CD4-positive, alpha-beta T cell treated with Interferon gamma for 1 hour (primary cell): ENCODE results near the gene GSG1L.
A peak's percentile ranks its signal among the peaks of the same experiment; 100 is the strongest.
"Not testable (repeated sequence)": the region's sequence is repeated elsewhere in the genome, so short reads cannot be mapped to it uniquely, and the experiment has no call there.

Experiments
- DNase-seq: peaks from one replicate; pipeline ENCODE4 v3.0.0-alpha.2; 2020

The GSG1L gene

DNA sequence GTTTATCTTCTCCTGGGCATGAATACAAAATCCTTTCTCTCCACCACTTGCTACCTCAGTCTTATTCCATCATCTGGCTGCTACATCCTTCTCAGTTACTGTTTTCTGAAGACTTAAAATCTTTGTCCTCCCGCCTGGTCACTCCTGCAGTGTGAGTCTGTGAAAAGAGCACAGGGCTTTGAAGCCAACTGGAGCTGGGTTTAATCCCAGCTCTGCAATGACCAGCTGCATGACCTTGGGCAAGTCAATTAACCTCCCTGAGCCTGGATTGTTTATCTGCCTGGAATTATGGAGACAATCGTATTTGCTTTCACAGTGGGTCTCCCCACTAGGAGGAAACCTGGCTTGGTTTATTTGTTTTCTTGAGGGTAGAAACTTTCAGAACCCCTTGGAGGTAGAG lies 183.2 kb downstream of the GSG1L start:
- DNase-seq, result no peak

DNA sequence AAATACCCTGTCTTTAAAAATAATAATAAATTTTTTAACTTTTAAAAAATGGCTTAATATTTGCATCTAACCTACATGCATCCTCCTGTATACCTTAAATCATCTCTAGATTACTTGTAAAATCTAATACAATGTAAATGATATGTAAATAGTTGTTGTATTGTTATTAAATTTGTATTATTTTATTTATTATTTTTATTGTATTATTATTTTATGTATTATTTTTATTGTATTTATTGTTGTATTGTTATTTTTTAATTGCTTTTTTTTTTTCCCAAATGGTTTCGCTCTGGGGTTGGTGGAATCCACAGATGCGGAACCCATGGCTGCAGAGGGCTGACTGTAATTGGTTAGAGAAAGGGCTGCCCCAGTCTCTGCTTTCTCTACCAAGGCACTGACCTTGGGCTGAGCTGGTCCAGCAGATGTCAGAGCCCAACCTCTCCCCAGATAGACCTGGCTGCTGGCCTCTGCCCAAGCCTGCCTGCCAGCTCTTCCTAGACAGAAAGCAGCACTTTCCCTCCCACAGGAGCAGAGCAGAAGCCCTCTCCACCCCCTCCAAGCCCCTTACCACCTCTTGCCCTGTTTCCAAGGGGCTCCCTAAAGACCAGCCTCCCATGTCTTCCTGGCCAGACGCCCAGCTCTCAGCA lies 183.8 kb downstream of the GSG1L start:
- no peak for DNase-seq

DNA sequence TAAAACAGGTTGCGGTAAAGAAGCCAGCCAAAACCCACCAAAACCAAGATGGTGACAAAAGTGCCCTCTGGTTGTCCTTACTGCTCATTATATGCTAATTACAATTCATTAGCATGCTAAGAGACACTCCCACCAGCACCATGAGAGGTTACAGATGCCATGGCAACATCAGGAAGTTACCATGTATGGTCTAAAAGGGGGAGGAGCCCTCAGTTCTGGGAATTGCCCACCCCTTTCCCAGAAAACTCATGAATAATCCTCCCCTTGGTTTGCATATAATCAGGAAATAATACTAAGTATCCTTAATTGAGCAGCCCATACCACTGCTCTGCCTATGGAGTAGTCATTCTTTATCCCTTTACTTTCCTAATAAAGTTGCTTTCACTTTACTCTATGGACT lies 190.9 kb downstream of the GSG1L start:
- DNase-seq, result not testable (repeated sequence)

DNA sequence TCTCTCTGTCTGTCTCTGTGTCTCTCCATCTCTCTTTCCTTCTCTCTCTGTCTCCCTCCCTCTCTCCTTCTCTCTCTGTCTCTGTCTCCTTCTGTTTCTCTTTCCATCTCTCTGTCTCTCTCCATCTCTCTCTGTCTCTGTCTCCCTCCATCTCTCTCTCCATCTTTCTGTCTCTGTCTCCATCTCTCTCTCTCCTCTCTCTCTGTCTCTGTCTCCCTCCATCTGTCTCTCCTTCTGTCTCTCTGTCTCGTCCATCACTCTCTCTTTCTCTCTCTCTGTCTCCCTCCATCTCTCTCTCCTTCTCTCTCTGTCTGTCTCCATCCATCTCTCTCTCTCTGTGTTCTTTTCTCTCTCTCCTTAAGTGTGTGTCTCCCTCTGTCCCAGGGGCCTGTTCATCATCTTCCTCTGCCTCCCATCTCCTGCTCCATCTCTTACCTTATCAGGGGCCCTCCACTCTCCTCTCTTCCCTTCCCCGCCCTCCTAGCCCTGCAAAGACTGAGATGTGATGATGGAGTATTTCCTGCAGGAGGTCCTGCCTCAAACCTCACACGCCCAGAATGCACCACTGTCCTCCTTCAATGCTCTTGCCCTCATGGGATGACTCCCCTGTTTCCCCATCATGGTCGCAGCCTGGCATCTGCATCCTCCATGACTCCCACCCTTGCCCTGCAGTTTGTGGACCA lies 193.3 kb downstream of the GSG1L start:
- no peak for DNase-seq

DNA sequence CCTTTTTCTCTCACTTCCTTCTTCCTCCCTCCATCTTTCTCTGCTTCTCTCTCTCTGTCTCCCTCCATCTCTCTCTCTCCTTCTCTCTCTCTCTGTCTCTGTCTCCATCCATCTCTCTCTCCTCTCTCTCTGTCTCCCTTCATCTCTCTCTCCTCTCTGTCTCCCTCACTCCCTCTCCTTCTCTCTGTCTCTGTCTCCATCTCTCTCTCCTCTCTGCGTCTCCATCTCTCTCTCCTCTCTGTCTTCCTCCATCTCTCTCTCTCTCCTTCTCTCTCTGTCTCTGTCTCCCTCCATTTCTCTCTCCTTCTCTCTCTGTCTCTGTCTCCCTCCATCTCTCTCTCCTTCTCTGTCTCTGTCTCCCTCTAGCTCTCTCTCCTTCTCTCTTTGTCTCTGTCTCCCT lies 194.1 kb downstream of the GSG1L start:
- no peak for DNase-seq

DNA sequence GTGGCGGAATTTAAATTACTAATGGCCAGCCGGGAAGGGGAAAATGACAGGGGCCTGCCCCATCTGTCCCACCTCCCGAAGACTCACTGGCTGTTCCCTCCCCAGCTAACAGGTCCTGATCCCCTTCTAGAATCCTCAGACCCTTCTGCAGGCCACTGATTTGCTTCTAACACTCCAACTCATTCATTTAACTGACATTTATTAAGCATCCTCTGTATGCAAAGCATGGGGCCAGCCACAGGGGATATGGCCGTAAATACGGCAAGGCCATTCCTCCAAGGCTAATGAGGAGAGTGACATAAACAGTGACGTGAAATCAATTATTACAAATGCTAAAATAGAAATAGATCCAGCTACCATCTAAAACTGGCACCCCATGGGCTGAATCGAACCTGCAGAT lies 195.3 kb downstream of the GSG1L start:
- no peak for DNase-seq

DNA sequence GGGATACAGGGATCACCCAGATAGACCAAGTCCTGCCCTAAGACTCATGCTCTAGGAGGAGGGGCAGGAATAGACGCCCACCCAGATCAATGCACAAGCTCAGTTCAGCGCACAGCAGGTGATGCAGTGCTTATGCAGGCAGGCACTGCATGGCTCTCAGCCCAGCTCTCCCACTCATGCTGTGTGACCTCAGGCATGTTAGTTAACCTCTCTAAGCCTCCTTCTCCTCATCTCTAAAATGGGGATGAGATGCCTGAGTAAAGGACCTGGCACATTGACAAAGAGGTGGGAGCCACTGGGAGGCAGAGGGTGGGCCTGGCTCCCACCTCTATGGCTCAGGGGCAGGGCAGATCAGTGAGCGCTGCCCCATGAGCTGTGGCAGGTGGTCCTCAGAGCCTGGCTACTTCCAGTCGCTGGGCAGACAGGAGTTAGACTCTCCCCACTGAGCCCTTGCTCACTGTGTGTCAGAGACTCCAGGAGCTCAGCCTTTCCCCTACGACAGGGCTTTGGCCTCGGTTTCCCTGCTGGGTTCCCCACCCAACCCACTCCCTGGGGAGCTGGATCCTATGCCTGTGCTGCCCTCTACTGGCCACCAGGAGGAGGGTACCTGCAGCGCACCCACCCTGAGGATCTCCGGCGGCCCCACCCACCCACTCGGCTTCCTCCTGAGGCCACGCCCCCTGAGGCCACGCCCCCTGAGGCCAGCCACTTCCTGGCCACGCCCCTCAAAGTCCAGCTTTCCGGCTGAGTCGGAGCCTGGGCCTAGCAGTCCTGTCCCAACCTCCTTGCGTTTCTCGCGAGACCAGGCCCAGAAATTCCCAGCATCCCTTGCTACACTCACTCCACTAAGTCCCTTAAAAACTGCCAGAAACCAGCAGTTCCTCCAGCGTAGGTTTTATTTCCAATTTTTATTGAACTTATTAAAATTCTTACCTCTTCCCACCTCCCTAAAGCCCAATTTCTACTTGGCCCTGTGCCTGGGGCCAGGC lies 196.1 kb downstream of the GSG1L start:
- DNase-seq, result peak; percentile 68

DNA sequence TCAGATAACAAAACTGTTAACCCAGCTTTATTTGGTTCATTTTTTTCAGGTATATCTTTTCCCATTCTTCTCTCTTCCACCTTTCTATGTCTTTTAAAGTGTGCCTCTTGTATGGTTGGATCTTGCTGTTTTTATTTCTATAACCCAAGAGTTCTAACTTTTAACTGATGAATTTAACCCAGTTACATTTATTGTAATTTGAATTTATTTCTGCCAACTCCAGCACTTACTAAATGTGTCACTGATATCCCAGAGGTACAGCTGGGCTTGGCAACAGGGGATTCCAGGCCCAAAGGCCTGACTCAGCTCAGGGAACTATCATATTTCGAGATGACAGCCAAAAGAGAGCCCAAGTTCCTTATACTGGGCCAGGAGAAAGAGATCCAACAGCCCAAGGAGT lies 200.1 kb downstream of the GSG1L start:
- DNase-seq, result no peak

DNA sequence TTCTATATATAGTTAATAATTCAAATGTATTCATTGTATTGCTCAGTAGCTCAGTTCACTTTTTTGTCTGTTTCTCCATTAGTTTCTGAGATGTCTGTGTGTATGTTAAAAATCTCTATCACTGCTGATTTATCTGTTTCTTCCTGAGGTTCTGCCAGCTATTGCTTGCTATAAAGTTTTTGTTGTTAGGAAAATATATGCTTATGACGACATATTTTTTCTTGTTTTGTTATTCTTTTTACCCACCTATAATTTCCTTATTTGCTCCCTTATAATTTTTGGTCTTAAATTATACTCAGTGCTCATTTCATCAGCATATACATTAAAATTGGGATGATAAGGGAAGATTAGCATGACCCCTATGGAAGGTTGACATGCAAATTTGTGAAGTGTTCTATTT lies 200.6 kb downstream of the GSG1L start:
- DNase-seq, result no peak

DNA sequence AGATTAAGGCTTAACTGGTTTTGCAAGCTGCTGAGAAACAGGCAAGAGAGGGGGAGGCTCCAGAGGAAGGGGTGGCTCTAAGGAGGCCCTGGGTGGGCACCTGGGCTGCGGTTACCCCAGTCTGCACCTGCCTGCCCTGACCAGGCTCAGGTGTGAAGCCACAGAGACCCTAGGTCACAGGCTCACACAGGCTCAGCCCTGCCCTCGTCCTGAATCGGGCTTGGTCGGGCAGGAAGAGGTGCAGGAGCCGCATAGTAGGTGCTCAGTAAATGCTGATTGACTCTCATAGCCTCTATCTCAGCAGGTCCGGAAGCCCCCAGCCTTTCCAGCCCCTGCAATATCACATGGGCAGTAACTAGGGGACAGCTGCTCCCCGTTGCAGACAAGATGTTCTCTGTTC lies 203.4 kb downstream of the GSG1L start:
- no peak for DNase-seq

DNA sequence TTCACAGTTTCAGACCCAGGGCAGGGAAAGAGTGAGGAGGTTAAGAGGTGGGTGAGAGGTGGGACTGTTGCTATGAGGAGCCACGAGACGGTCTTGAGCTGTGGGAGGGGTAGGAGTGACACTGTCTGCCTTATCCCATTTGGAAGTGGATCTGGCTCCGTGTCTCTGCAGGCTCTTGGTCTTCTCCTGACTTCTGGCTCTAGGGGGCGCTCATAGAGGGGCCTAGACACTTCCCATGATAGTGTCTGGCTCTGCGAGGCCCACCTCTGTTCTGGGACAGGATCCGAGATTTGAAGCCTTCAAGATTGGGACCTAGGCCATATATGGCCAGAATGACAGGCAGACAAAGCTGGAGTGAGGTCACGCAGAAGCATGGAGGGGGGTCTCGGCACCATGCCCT lies 204.5 kb downstream of the GSG1L start:
- DNase-seq, result no peak

DNA sequence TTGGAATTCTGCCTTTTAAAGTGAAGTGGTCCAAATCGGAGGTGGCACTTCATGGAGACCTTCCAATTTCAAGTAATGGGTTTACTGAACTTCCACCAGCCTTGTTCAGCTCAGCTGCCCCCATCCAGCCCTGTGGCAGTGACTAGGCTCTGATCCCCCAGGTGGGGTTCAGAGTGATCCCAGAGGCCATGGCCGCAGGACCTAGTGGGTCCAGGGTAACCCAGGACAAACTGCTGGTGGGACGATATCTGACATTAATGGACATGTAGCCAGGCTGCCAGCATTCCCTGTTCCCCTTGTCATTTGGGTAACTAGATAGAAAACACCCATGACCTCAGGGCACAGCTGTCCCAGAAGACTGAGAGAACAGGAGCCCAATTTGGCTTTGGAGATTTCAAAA lies 209.9 kb downstream of the GSG1L start:
- DNase-seq, result no peak

DNA sequence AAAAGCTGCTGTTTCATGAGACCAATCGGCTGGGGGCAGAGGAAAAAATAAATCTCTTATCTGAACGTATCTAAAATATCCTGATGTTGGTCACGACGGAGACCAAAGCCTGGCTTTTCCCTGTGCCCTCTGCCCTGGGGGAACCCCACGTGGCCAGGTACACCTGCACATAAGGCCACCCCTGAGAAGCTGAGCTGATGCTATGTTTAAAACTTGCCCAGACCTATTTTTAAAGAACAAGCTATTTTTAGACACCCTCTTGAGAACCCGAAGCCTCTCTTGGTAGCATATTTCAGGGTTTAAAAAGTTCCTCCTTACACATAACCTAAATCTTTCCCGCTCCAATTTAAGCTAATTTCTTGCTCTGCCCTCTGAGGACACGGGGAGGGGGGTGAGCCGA lies 210.4 kb downstream of the GSG1L start:
- DNase-seq, result no peak

DNA sequence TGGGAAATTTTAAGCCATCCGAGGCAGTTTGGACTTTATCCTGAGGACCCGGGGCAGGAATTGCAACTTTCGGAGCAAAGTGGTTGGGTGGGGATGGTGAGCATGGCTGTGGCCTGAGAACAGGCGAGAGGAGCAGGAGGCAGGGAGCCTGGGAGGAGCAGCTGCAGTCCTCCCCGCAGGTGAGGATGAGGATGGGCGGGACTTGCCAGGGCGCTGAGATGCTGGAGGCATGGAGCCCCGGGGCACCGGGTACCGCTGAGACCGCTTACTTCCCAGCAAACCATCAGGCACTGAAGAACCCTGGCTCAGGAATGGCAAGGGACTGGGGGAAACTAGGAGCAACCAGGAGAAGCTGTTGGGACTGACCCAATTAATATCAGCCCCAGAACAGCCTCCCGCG lies 210.8 kb downstream of the GSG1L start:
- no peak for DNase-seq

DNA sequence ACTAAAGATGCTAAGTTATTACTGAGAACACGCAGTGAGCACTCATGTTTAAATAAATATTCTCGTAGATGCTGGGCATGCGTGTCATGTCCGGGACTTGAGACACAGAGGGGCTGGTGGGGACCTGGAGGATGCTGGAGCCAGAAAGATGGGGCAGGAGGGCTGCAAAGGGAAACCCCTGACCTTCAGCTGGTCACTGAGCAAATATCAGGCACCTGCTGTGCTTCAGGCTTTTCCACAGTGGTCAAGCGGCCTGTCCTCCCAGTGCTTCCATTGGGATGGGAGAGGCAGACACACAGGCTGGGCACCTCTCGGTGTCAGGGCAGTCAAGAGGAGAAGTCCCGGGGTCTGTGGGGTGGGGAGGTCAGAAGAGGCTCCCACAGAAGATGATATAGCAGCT lies 211.4 kb downstream of the GSG1L start:
- no peak for DNase-seq

DNA sequence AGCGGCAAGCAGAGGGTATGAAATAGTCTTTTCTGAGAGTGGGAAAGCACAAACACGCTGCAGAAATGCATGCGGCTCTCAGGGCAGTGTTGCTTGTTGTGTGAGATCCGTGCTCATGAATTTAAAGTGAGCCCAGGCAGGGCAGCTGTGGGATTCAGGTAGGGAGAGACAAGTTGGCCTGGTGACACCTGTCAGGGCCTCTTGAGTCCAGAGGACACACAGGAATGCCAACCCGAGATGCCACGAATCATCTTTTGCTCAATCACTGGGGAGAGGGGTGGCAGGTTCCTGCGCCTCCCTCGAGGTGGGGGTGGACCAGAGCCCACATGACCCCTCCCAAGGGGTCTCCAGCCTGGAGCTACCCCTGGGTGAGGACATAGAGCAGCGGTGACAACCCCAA lies 211.9 kb downstream of the GSG1L start:
- no peak for DNase-seq

DNA sequence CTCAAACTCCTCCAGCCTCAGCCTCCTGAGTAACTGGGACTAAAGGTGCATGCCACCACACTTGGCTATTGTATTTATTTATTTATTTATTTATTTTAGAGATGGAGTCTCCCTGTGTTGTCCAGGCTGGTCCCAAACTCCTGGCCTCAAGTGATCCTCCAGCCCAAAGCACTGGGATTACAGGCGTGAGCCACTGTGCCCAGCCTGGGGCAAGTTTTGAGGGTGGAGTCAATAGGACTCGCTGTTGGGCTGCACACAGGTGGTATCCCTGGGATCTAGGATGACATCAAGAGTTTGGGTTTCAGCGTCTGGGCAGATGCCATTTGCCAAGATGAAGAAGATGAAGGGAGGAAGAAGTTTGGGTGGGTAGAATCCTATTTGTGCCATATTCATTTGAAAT lies 213.9 kb downstream of the GSG1L start:
- no peak for DNase-seq

DNA sequence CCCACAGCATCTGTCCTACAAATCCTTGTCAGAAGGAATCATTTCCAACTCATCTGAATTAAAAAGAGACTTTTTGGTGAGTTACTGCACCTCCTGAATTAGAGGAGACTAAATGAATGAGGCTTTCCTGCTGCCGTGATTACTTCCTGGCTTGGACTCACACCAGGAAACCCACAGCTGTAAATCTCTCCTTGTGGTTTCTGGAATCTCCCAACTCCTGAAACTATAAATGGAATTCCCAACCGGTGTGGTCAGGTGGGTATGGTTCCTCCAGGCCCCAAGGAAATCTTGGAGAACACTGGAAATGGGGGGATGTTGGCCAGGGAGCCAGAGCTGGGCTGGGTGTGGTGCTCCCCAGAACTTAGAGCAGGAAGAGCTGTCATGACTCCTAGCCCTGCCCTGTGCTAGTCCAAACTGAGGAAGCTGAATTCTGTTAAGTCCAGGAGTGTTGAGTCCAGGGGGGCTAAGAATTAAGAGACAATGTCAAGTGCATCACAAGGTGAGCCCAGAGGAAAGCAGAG lies 216.4 kb downstream of the GSG1L start:
- DNase-seq, result no peak

DNA sequence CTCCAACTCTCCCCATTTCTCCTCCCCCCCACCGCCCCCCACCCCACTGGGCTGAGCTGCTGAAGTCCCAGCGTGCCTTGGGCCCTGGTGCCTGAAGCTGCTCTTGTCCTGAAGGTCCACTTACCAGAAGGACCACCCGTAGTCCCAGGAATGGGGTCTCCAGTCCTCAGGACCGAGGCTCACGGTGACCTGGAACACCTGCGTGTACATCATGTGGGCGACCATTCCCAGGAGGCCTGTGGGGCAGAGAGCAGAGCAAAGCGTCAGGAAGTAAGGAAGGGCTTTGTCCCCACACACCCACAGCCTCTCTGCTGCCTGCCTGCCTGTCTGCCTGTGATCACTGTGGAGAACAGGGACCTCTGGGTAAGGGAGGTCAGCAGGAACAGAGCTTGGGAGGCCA lies 218.7 kb downstream of the GSG1L start:
- no peak for DNase-seq

DNA sequence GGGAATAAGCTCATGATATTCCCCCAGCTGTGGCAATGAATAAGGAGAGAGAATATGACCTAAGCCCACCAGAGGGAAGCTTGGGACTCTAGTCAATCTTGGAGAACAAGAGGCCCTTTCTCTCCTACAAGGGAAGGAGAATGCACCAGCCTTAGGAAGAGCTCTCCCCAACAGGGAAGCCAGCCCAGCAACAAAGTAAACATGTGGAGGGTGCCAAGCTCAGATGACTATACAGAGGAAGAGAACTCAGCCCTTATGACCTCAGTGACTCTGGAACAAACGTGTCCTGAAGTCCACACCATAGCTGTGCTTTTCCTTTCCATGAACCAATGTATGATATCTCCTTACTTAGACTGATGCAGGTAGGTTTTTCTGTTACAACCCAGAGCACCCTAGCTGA lies 219.7 kb downstream of the GSG1L start:
- DNase-seq, result no peak

DNA sequence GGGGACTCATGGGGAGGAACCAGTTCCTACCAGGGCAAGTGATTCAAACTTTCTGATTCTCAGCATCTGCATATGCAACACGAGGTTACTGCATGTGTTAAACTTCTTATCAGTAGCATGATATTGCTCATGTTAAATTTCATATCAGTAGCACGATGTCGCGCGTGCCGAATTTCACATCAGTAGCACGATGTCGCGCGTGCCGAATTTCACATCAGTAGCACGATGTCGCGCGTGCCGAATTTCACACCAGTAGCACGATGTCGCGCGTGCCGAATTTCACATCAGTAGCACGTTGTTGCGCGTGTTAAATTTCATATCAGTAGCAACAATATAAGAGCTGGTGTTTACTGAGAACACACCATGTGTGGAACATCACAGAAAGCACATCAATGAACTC lies 221.6 kb downstream of the GSG1L start:
- no peak for DNase-seq

DNA sequence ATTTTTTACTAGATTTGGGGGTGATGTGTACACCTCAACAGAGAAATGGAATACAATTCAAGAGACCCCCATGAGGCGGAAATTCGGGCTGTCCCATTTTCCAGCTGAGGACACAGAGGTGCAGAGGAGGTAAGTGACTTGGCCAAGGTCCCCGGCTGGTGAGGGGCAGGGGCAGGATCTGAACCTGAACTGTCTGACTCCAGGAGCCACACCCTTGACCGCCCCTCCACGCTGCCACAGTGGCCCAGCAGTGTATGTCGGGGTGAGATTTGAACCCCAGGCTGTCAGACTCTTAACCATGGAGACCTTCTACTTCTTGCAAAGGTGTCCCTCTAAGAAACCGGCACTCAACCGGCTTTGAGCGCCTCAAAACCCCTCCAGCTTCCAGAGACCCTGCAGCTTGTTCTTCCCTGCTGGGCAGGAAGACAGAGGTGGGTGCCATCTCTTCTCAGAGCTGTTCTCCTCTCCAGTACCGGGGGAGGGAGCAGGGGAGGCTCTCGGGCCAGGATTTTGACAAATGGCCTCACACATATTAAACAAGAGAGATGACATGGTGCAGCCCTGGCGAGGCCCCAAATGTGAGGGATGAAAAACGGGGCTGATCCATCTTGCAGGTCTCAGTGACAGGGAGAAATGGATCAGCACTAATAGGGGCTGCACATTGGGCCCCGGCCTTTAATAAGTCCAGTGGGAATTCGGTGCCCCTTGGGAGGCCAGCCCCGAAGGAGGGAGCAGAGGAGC lies 222.3 kb downstream of the GSG1L start:
- DNase-seq, result no peak
